Measurements from ENCODE around the gene NRG3. TPM values are rescaled to one million over a fixed set of nuclear protein-coding genes. Genes with fewer than 3 reads are reported as not detected.

NRG3 gene
- total RNA-seq, 2 donors from 2014 or later, result not detected

DNA sequence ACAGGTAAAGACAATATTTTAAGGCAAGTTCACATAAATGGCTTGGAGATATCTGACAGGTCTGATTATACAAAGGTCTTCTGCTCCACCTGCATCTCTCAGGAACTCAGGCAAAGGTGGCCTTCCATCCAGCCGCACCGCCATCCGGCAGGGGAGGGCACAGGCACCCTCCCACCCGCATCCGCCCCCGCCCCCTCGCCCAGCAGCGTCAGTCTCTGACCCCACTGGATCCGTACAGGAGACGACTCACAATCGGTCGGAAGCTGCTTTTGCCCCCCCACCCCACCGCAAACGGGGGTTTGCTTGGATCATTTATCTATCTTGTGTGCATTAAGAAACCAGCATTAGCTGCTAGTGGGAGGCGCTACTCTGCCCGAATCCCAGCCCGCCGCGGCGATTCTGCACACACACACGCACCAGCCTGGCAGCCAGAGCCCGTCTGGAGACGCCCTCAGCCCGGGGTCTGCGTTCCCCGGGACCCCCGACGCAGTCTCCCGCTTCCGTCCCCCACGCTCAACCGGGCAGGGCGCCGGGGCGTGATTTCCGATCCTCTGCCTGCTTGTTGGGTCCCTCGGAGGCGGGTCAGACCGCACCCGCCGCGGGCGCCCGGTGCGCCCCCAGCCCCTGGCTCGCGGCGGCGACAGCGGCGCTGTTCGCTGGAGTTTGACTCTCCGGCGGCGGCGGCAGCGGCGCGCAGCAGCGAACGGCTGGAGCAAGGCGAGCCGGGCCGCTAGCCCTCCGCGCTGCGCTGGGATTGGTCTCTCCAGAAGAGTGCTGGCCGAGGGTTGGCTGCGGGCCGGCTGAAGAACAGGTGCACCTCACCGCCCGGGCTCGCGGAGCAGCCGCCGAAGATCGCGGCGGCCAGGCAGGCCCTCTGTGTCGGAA is 820 bp upstream of the NRG3 start:
- H3K9me3 Mint-ChIP-seq, result no peaks in the 10 kb centered on the region
- H3K36me3 Mint-ChIP-seq, result peaks cover 10 to 12% of the 10 kb centered on the region in 2 donors
- ATAC-seq, result peak in 1 of 2 donors; percentile 72
- no peak for DNase-seq (ENCODE audit: low spot score in 2 of 2)
- no peak overlapping the region for H3K27ac Mint-ChIP-seq

DNA sequence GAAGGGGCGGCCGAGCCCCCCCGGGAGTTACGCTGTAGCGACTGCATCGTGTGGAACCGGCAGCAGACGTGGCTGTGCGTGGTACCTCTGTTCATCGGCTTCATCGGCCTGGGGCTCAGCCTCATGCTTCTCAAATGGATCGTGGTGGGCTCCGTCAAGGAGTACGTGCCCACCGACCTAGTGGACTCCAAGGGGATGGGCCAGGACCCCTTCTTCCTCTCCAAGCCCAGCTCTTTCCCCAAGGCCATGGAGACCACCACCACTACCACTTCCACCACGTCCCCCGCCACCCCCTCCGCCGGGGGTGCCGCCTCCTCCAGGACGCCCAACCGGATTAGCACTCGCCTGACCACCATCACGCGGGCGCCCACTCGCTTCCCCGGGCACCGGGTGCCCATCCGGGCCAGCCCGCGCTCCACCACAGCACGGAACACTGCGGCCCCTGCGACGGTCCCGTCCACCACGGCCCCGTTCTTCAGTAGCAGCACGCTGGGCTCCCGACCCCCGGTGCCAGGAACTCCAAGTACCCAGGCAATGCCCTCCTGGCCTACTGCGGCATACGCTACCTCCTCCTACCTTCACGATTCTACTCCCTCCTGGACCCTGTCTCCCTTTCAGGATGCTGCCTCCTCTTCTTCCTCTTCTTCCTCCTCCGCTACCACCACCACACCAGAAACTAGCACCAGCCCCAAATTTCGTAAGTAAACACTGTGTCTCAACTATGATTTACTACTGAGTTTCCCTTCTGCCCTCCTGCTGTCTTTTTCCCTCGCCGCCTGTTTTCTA is 666 bp downstream of the NRG3 start:
- ATAC-seq (no peak), DNase-seq (ENCODE audit: low spot score in 2 of 2) (no peak)
- H3K27ac Mint-ChIP-seq, result peak overlapping the region; percentile 11 to 34

DNA sequence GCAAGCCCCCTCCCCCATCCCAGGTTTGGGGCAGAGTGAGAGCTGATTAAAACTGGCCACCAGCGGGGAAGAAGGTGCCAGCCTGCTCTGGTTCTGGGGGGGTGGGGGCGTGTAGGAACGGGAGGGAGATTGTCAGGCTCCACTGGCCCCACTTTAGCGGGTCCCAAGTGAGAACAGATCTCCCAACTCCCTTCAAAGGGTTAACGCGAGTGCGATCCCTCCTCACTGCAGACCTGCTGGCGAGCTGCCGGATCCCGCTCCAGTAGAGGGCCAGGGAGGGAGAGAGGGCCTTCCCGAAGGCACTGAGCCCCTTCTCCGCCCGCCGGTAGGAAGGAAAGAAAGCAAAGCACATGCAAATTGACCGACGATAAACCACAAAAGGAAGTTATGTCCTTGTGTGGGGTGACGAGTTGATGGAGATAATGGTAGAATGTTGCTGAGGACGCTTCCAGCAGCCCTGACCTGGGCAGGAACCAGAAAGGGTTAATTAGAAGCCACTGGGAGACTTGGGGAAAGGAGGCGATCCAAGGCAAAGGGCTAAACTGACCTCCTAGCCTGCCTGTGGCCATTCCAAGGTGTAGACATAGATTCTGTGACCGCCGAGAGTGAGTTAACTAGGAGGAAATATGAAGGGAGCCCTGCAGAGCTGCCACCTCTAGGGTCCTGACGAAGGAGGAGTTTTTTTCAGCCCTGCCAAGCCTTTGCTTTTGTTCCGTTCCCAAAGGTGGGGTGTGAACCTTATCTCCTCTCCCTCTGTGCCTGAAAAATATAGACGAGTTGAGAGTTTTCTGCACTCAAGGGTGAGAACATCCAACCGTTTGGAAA is 1.5 kb downstream of the NRG3 start:
- ATAC-seq (no peak), DNase-seq (ENCODE audit: low spot score in 2 of 2) (no peak)
- peak overlapping the region in 1 of 2 donors; percentile 34 for H3K27ac Mint-ChIP-seq
- H3K9me3 Mint-ChIP-seq, result no peaks in the 10 kb centered on the region
- peaks cover 10 to 12% of the 10 kb centered on the region in 2 donors for H3K36me3 Mint-ChIP-seq

More for the DNA sequence above, 666 bp downstream of the NRG3 start:
- Mint-ChIP-seq H3K36me3 (peaks cover 10 to 12% of the 10 kb centered on the region in 2 donors), H3K9me3 (no peaks in the 10 kb centered on the region)

DNA sequence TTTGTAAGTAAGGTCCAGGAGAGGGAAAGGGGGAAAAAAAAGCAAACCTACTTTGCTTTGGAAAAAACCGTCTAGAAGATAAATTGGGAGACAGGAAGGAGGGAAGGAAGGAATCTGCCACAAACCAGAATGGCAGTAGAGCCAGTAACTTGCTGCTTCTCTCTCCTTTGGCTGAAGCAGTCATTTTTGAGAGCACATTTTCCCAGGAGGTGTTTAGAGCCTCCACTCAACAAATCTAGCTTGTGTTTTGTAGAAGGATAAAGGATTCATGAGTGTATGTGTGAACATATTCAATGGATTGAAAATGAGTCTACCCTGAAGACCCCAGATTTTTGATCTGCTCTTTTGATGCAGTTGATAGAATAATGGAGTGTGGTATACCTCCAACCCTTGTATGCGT is 2.6 kb downstream of the NRG3 start:
- H3K27ac Mint-ChIP-seq, result no peak overlapping the region
- no peak for ATAC-seq
- H3K36me3 Mint-ChIP-seq, result peaks cover 10 to 12% of the 10 kb centered on the region in 2 donors
- DNase-seq (ENCODE audit: low spot score in 2 of 2), result no peak
- H3K9me3 Mint-ChIP-seq, result no peaks in the 10 kb centered on the region

DNA sequence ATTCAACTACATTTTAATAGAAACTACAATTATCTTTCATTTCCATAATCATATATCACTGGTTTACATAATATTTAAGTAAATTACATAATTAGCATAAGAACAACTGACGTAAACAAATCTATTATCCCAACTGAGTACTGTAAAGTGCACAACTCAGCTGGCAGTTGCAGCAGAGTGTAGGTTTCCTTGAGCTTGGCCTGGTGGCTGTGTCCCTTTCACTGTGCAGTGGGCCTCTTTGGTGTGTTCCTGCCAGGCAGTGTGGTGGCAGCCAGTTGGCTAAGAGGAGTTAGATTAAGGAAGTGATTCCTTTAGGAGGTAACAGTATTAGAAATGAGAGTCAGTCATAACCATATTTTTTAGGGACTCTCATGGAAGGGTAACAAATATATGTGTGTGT is 7.0 kb downstream of the NRG3 start:
- Mint-ChIP-seq H3K36me3 (peaks cover 0 to 5% of the 10 kb centered on the region in 2 donors), H3K27ac (no peak overlapping the region), H3K9me3 (no peaks in the 10 kb centered on the region)
- DNase-seq (ENCODE audit: low spot score in 2 of 2) (no peak), ATAC-seq (no peak)

DNA sequence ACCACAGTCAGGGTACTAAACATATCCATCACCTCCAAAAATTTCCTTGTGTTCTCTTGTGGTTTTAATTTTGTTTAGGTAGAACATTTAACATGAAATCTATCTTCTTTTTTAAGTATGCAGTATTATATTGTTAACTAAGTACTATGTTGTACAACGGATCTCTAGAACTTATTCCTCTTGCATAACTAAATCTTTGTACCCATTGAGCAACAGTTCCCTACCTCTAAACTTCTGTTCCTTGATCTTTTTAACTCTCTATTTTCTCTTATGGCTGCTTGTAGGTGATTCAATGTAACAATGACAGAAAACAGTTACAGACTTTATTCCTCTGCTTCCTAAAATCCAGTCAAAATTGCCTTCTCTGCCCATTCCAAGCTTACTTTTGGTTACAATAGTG is 9.9 kb downstream of the NRG3 start:
- Mint-ChIP-seq H3K36me3 (no peaks in the 10 kb centered on the region), H3K9me3 (no peaks in the 10 kb centered on the region), H3K27ac (no peak overlapping the region)
- DNase-seq (ENCODE audit: low spot score in 2 of 2) (no peak), ATAC-seq (no peak)

DNA sequence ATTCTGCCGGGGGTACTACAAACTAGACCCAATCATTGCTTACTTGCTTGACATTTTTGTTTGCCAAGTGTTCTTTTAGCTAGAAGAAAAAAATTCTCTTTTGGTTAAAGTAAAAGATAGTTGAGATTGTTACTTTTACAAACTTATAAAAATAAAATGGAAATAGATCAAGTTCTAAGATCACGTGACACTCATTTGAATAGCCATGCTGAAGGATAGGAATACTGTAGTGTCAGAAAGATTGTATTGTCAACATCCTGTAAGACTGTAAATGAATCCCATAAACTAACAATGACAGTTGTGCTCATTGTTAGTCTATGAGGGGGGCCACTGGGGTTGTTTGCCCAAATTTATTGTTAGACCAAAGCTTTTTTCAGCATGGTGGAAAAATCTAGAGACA is 10.5 kb downstream of the NRG3 start:
- no peak for ATAC-seq
- Mint-ChIP-seq H3K27ac (no peak overlapping the region), H3K36me3 (no peaks in the 10 kb centered on the region), H3K9me3 (no peaks in the 10 kb centered on the region)
- no peak for DNase-seq (ENCODE audit: low spot score in 2 of 2)

DNA sequence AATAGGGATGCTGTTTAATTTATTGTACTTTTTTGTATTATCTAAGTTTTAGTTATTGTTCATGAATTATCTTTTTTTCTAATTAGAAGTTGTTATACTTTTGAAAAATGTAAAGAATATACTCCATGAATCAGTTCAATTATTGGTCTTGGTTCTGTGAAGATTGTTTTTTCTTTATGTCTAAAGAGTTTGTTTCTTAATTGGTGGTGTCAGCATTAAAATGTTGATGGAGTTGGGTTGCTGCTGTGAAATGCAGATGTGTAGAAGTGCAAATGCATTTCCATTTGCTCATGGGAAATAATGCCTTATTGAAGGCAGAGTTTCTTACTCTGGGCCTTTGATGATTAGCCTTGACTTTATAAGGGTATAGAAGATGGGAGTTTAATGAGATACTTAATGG is 11.9 kb downstream of the NRG3 start:
- no peaks in the 10 kb centered on the region for H3K9me3 Mint-ChIP-seq
- no peak for ATAC-seq
- H3K27ac Mint-ChIP-seq, result no peak overlapping the region
- no peaks in the 10 kb centered on the region for H3K36me3 Mint-ChIP-seq
- no peak for DNase-seq (ENCODE audit: low spot score in 2 of 2)

DNA sequence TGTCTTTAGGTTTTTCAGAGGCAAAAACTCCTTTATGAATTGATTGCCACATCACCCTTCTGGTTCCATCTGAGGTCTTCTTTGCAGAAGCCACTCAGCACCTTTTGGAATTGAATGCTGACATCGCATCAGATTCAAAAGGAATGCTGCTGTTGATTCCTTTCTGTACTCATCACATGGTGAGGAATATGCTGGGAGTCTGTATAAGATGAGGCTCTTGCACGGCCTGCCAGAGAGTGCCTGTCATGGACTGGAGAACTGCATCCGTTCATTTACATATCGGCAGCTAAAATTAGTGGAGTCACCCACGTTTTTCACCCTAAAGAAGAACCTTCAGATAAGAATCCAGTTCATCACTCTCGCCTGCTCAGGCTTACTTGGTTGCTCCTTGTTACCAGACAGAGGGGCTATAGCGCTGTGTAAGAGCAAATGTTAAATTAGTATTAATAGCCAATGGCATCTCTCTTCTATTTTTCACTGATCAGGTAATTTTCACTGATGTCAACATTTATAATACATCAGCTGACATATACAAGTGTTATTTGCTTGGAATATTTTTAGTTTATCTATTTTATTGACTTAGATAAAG is 14.3 kb downstream of the NRG3 start:
- ATAC-seq (no peak), DNase-seq (ENCODE audit: low spot score in 2 of 2) (no peak)
- H3K36me3 Mint-ChIP-seq, result no peaks in the 10 kb centered on the region
- H3K27ac Mint-ChIP-seq, result no peak overlapping the region
- H3K9me3 Mint-ChIP-seq, result no peaks in the 10 kb centered on the region

DNA sequence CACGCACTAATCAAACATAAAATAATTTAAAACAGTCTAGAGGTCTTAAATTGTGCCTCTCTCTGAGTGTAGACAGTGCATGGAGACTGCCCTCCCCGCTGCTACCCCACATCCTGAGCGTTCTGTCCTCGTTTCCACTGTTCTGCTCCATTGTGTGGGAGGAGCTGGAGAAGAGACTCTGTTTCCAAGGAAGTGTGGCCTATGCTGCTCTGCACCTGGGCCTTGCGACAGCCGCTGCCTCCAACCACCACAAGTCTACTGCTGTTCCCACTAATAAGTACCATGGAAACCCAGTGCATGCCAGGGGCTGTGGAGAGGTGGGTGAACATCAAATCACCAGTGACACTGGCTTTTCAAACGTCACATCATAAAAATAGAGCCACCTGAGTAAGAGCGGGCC is 19.6 kb downstream of the NRG3 start:
- Mint-ChIP-seq H3K36me3 (no peaks in the 10 kb centered on the region), H3K27ac (no peak overlapping the region), H3K9me3 (peaks cover 0 to 4% of the 10 kb centered on the region in 2 donors)
- DNase-seq (ENCODE audit: low spot score in 2 of 2) (no peak), ATAC-seq (no peak)

DNA sequence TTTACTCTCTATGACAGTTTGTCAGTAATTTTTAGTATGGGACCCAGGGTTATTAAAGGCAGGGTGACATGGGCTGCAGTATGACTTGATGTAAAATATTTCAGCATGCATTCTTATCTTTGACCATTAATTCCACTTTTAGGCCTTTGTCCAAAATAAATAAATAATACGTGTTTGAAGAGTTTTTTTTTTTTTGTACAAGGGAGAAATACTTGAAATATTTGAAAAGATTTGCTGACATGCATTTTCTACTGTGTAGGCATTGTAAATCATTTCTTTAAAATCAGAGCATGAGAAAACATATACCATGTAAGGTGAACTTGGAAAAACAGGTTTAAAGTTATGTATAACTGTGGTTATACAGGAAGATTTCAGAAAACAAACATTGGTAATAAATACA is 23.5 kb downstream of the NRG3 start:
- no peak for ATAC-seq
- Mint-ChIP-seq H3K27ac (no peak overlapping the region), H3K36me3 (no peaks in the 10 kb centered on the region), H3K9me3 (peaks cover 0 to 4% of the 10 kb centered on the region in 2 donors)
- DNase-seq (ENCODE audit: low spot score in 2 of 2), result no peak

DNA sequence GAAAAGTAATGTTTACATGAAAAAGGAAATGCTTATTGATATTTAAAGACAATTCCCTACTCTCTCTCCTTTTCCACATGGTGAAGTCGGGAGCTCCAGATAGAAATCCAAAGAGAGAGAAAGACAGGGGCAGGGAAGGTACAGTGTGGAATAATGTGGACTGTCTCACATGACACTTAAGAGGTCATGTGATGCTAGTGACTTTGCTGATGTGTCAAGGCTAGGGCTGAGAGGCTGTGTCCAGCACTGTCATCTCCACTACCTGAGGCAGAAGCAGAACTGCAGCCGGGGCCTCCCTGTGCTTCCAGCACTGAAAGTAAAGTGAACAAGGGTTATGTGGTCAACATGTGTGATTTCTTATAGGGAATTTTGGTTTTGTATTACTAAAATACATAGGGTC is 26.0 kb downstream of the NRG3 start:
- no peaks in the 10 kb centered on the region for H3K36me3 Mint-ChIP-seq
- H3K27ac Mint-ChIP-seq, result no peak overlapping the region
- no peak for ATAC-seq
- no peak for DNase-seq (ENCODE audit: low spot score in 2 of 2)
- peaks cover 0 to 4% of the 10 kb centered on the region in 2 donors for H3K9me3 Mint-ChIP-seq

DNA sequence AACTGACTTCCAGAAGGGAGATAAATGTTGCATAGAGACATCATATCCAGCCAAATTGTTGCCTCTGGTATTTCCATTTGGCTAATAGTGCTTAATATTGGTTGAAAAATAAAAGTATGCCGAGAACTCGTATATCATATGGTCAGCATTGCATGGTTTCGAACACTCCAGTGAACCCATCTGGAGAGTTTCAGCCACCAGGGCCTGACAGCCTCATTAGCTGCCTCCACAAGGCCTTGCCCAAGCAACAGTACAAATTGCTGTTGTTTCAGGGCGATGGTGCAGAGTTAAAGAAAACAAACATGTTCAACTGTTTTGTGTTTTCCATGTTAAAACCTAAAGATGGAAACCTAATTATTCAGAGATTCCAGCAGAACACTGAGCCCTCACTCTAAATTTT is 28.5 kb downstream of the NRG3 start:
- DNase-seq (ENCODE audit: low spot score in 2 of 2), result no peak
- H3K36me3 Mint-ChIP-seq, result no peaks in the 10 kb centered on the region
- no peak for ATAC-seq

DNA sequence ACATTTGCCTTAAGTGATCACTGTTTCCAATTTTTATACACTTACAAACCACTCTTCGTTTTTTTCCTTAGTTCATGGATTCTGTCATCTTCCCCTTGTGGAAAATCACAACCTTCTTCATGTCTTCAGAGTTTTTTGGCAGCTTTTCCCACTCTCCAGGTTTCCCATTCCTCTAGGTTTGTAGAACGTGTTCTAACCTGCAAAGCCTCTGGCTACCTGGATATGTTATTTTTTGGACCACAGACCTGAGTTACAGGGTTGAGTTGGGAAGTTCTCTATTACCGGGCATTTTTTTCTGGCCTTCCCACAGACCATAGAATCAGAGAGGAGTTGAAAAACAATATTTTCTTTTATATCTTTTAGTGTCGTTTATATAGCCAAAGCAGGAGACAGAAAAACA is 30.2 kb downstream of the NRG3 start:
- Mint-ChIP-seq H3K36me3 (no peaks in the 10 kb centered on the region), H3K9me3 (no peaks in the 10 kb centered on the region), H3K27ac (no peak overlapping the region)
- DNase-seq (ENCODE audit: low spot score in 2 of 2), result no peak
- no peak for ATAC-seq

More for the DNA sequence above, 28.5 kb downstream of the NRG3 start:
- Mint-ChIP-seq H3K9me3 (no peaks in the 10 kb centered on the region), H3K27ac (no peak overlapping the region)

DNA sequence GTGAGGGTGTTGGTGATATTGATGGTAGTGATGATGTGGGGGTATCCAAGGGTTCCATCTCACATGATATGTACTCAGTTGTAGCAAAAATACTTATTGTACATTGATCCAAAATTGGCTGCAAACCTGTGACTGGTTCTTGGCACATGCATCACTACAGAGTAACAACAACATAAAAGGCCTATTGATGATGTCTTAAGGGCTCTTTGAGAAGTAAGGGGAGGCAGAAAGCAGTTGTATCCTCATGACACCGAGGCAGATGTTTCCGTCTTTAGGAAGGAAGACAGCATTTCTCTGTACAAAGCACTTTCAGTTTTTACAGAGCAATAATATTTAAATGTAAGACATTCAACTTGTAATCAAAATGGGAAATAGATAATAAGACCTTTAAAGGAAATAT is 34.5 kb downstream of the NRG3 start:
- Mint-ChIP-seq H3K27ac (no peak overlapping the region), H3K9me3 (no peaks in the 10 kb centered on the region), H3K36me3 (no peaks in the 10 kb centered on the region)
- DNase-seq (ENCODE audit: low spot score in 2 of 2) (no peak), ATAC-seq (no peak)

DNA sequence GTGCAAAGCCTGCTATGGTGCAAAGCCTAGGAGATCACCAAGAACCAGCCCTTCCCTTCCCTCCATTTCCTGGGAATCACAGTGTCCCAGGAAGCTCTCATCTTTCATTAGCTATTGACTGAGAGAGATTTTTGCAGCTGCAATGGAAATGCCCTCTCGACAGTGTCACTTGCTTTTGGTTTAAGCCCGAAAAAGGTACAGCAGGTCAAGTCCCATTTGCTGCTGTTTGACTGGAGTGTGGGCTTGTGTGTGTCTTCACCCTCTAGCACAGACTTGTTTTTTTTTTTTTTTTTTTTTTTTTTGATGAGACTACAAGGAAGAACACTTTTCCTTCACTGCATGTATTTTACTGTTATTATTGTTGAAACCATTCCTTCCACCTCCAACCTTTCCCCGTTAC is 36.3 kb downstream of the NRG3 start:
- DNase-seq (ENCODE audit: low spot score in 2 of 2) (no peak), ATAC-seq (no peak)
- Mint-ChIP-seq H3K9me3 (no peaks in the 10 kb centered on the region), H3K36me3 (no peaks in the 10 kb centered on the region), H3K27ac (no peak overlapping the region)

Data from activated naive CD4-positive, alpha-beta T cell treated with anti-CD3 and anti-CD28 coated beads, Interleukin-2, amount 50 U/mL, for 72 hours (primary cell).